Measurements from ENCODE around the gene WDR82.

Gene WDR82

GRCh38 chr3:52226229-52226817 is 52.1 kb downstream of the WDR82 start:
- Histone ChIP-seq H3K27ac (no peak overlapping the region), H3K4me3 (ENCODE audit: low read depth, low read length) (no peak overlapping the region), H3K36me3 (peaks cover 2% of the 10 kb centered on the region), H3K9me3 (ENCODE audit: severe bottlenecking) (no peaks in the 10 kb centered on the region), H3K27me3 (ENCODE audit: insufficient read depth, low read depth, severe bottlenecking) (no peaks in the 10 kb centered on the region)
- no peak for TF ChIP-seq CTCF (IDR thresholded peaks at IDR 0.05; ENCODE audit: low read depth, low read length)
- DNase-seq, result no peak

- Histone ChIP-seq H3K4me3 (ENCODE audit: low read depth, low read length) (no peak within 1 kb of the TSS), H3K27ac (no peak within 1 kb of the TSS)
These were observed 52.8 kb downstream of the WDR82 start, which contains the start of gene TLR9 for GRCh38 chr3:52225452-52226228. Gene TLR9 (minus strand): TSS chr3:52225645. CDS start chr3:52225529, 116 bp downstream.

GRCh38 chr3:52223449-52224408 is 54.7 kb downstream of the WDR82 start:
- no peak for DNase-seq
- Histone ChIP-seq H3K4me3 (ENCODE audit: low read depth, low read length) (no peak overlapping the region), H3K36me3 (no peaks in the 10 kb centered on the region), H3K27me3 (ENCODE audit: insufficient read depth, low read depth, severe bottlenecking) (no peaks in the 10 kb centered on the region), H3K27ac (no peak overlapping the region), H3K9me3 (ENCODE audit: severe bottlenecking) (no peaks in the 10 kb centered on the region)
- no peak for TF ChIP-seq CTCF (IDR thresholded peaks at IDR 0.05; ENCODE audit: low read depth, low read length)

More at GRCh38 chr3:52225452-52226228, 52.8 kb downstream of the WDR82 start, which contains the start of gene TLR9:
- Histone ChIP-seq H3K27me3 (ENCODE audit: insufficient read depth, low read depth, severe bottlenecking) (no peaks in the 10 kb centered on the region), H3K9me3 (ENCODE audit: severe bottlenecking) (no peaks in the 10 kb centered on the region), H3K36me3 (no peaks in the 10 kb centered on the region; the same call in 1 of the 2 replicates)
- TF ChIP-seq CTCF (IDR thresholded peaks at IDR 0.05; ENCODE audit: low read depth, low read length), result no peak
- no peak for DNase-seq

- Histone ChIP-seq H3K9me3 (ENCODE audit: severe bottlenecking) (no peaks in the 10 kb centered on the region), H3K27ac (no peak overlapping the region), H3K4me3 (ENCODE audit: low read depth, low read length) (no peak overlapping the region), H3K36me3 (no peaks in the 10 kb centered on the region), H3K27me3 (ENCODE audit: insufficient read depth, low read depth, severe bottlenecking) (no peaks in the 10 kb centered on the region)
- no peak for TF ChIP-seq CTCF (IDR thresholded peaks at IDR 0.05; ENCODE audit: low read depth, low read length)
- no peak for DNase-seq
These were observed 55.9 kb downstream of the WDR82 start for GRCh38 chr3:52222319-52223221.

Data from WERI-Rb-1 (cell line).